Thyroid gland (tissue), 4 donors: ENCODE measurements around the gene GALR1. TPM values are rescaled to one million over a fixed set of nuclear protein-coding genes. Genes with fewer than 3 reads are reported as not detected.

Source experiments
- DNase-seq, 2 donors: peaks; one replicate each; pipeline ENCODE4 v3.0.0-alpha.2; 2019
- H3K27ac ChIP-seq, 3 donors: fragments of 200-600 bp; sonication (generic); 1 replicate in 2 of 3; 2 replicates in 1 of 3; pipeline ENCODE4 v1.5.1; 2016 to 2019; ENCODE audit warnings: mild to moderate bottlenecking in 1 of 3, moderate library complexity in 1 of 3
- H3K27me3 ChIP-seq: fragments of 200-600 bp; sonication (generic); one replicate; pipeline ENCODE4 v1.5.1; 2019
- H3K36me3 ChIP-seq, 2 donors: fragments of 200-600 bp; sonication (generic); one replicate each; pipeline ENCODE4 v1.5.1; 2016 to 2019
- H3K4me1 ChIP-seq, 2 donors: fragments of 200-600 bp; sonication (generic); one replicate each; pipeline ENCODE4 v1.5.1; 2017 to 2019
- H3K4me3 ChIP-seq, 3 donors: fragments of 200-600 bp; sonication (generic); replicated peaks in 1 of 3; 1 replicate in 2 of 3; 2 replicates in 1 of 3; pipeline ENCODE4 v1.5.1; 2016; ENCODE audit warnings: mild to moderate bottlenecking in 1 of 3
- H3K9me3 ChIP-seq: fragments of 200-600 bp; sonication (generic); one replicate; pipeline ENCODE4 v1.5.1; 2017
- CTCF ChIP-seq, 6 experiments: fragments of 200-600 bp in 3 of 6; fragments of 450-650 bp in 3 of 6; sonication (generic) in 3 of 6; IDR thresholded peaks; one replicate each; pipeline ENCODE4 v1.5.1; 2016 to 2019; ENCODE audit warnings: antibody characterized with exemption in 6 of 6, mild to moderate bottlenecking in 2 of 6, inconsistent platforms in 1 of 6, moderate library complexity in 1 of 6
- POLR2A ChIP-seq, 2 donors: fragments of 450-650 bp; IDR thresholded peaks; one replicate each; pipeline ENCODE4 v1.6.1; 2017; ENCODE audit warnings: antibody characterized with exemption in 2 of 2, mild to moderate bottlenecking in 2 of 2, moderate library complexity in 1 of 2
- WGBS, 2 donors: methylation state at CpG; one replicate each; pipeline ENCODE4 v1.1.5; 2017; 5-methylcytosine and 5-hydroxymethylcytosine counted together
- intact Hi-C: fragments of 100-400 bp; cut with DNase I; formaldehyde crosslinking; loops from one replicate; pipeline ENCODE4 v1.15.1; 2023
- total RNA-seq, 4 donors: library from RNA; depleted of rRNA; stranded (reverse); fragments of >200 nt; gene quantifications; one replicate each; pipeline ENCODE4 v1.2.3, GENCODE V29; 2016

Gene GALR1
- total RNA-seq = under 1 TPM; 0.04 to 0.40 (median 0.10) TPM

GRCh38 chr18:77249569-77250500 is at the start of gene GALR1:
Gene GALR1 (plus strand): TSS chr18:77249848. CDS start chr18:77250549, 701 bp downstream.
- 0% methylated on average over 1 of the region's 98 CpGs; no CpG with 5 or more reads in 1 of the 2 donors for WGBS, 2 donors
- H3K27ac ChIP-seq = no peak within 1 kb of the TSS
- peaks cover 0 to 10% of the 10 kb centered on the region in 2 donors for H3K4me1 ChIP-seq
- no peak within 1 kb of the TSS for H3K4me3 ChIP-seq
- H3K9me3 ChIP-seq = no peaks in the 10 kb centered on the region
- TF ChIP-seq POLR2A (IDR thresholded peaks at IDR 0.05) = no peak
- TF ChIP-seq CTCF (IDR thresholded peaks at IDR 0.05) = no peak
- H3K36me3 ChIP-seq = no peaks in the 10 kb centered on the region
- DNase-seq = no peak
- peaks cover 10% of the 10 kb centered on the region for H3K27me3 ChIP-seq
- intact Hi-C loops = no loop called here

- 91 to 97% methylated on average over 4 of the region's 4 CpGs for WGBS, 2 donors
- Histone ChIP-seq H3K9me3 (no peaks in the 10 kb centered on the region), H3K27me3 (no peaks in the 10 kb centered on the region), H3K27ac (no peak overlapping the region), H3K36me3 (no peaks in the 10 kb centered on the region), H3K4me1 (peaks cover 20 to 28% of the 10 kb centered on the region in 2 donors), H3K4me3 (no peak overlapping the region)
- no peak for DNase-seq
- no peak for TF ChIP-seq POLR2A (IDR thresholded peaks at IDR 0.05)
- no peak for TF ChIP-seq CTCF (IDR thresholded peaks at IDR 0.05)
- intact Hi-C loops = loop anchor here (5.0 kb wide), 1 partner anchor 194 kb away; no protein-coding TSS in a partner anchor
Observed at GRCh38 chr18:77201506-77201905, 48.1 kb upstream of the GALR1 start.

- Histone ChIP-seq H3K4me1 (peaks cover 28 to 34% of the 10 kb centered on the region in 2 donors), H3K27ac (no peak overlapping the region), H3K27me3 (no peaks in the 10 kb centered on the region), H3K36me3 (no peaks in the 10 kb centered on the region), H3K9me3 (no peaks in the 10 kb centered on the region), H3K4me3 (no peak overlapping the region)
- TF ChIP-seq POLR2A (IDR thresholded peaks at IDR 0.05) = no peak
- TF ChIP-seq CTCF (IDR thresholded peaks at IDR 0.05) = no peak
- DNase-seq = no peak
- intact Hi-C loops = loop anchor here (5.0 kb wide), 1 partner anchor 195 kb away; no protein-coding TSS in a partner anchor
- WGBS, 2 donors = 94 to 96% methylated on average over 6 to 7 of the region's 7 CpGs
Observed at GRCh38 chr18:77202329-77202728, 47.3 kb upstream of the GALR1 start.

GRCh38 chr18:77203071-77203470 is 46.6 kb upstream of the GALR1 start:
- Histone ChIP-seq H3K36me3 (no peaks in the 10 kb centered on the region), H3K4me3 (no peak overlapping the region), H3K27me3 (no peaks in the 10 kb centered on the region), H3K4me1 (peaks cover 35 to 41% of the 10 kb centered on the region in 2 donors), H3K9me3 (no peaks in the 10 kb centered on the region), H3K27ac (no peak overlapping the region)
- peak in 1 of 2 donors; percentile 12 for DNase-seq
- 80 to 83% methylated on average over 12 of the region's 12 CpGs for WGBS, 2 donors
- intact Hi-C loops = loop anchor here (5.0 kb wide), 1 partner anchor 196 kb away; no protein-coding TSS in a partner anchor
- TF ChIP-seq CTCF (IDR thresholded peaks at IDR 0.05) = no peak
- TF ChIP-seq POLR2A (IDR thresholded peaks at IDR 0.05) = no peak

GRCh38 chr18:77203851-77204250 is 45.8 kb upstream of the GALR1 start:
- WGBS, 2 donors = 34 to 43% methylated on average over 4 of the region's 4 CpGs
- Histone ChIP-seq H3K27me3 (no peaks in the 10 kb centered on the region), H3K4me1 (peaks cover 41 to 42% of the 10 kb centered on the region in 2 donors), H3K36me3 (no peaks in the 10 kb centered on the region), H3K27ac (peak overlapping the region in 2 of 3 donors; percentile 50 to 56), H3K4me3 (no peak overlapping the region), H3K9me3 (no peaks in the 10 kb centered on the region)
- intact Hi-C loops = loop anchor here (5.0 kb wide), 1 partner anchor 197 kb away; no protein-coding TSS in a partner anchor
- peak; percentile 91 to 92 for DNase-seq
- TF ChIP-seq POLR2A (IDR thresholded peaks at IDR 0.05) (no peak), CTCF (IDR thresholded peaks at IDR 0.05) (no peak)
